ENCODE measurements around the gene OSTM1. TPM values are rescaled to one million over a fixed set of nuclear protein-coding genes. Genes with fewer than 3 reads are reported as not detected.
"Not testable (repeated sequence)": the region's sequence is repeated elsewhere in the genome, so short reads cannot be mapped to it uniquely, and the experiment has no call there.

Gene OSTM1
- total RNA-seq, 2 experiments from 2014 or later: 16.3 to 20.9 TPM

- Mint-ChIP-seq H3K9me3 (no peaks in the 10 kb centered on the region), H3K27ac (no peak overlapping the region), H3K4me1 (ENCODE audit: low read depth) (no peaks in the 10 kb centered on the region), H3K27me3 (no peaks in the 10 kb centered on the region), H3K4me3 (no peak overlapping the region), H3K36me3 (ENCODE audit: low read depth) (no peaks in the 10 kb centered on the region)
- no peak for DNase-seq
- H3K4me1 ChIP-seq (ENCODE audit: insufficient read depth, low read length): no peaks in the 10 kb centered on the region
- H3K27me3 ChIP-seq (ENCODE audit: control insufficient read depth in 1 of 2, insufficient read depth in 2 of 2, low read length in 2 of 2): no peaks in the 10 kb centered on the region
- no peaks in the 10 kb centered on the region for H3K36me3 ChIP-seq (ENCODE audit: insufficient read depth, low read length)
- no peaks in the 10 kb centered on the region for H3K9me3 ChIP-seq (ENCODE audit: control insufficient read depth in 1 of 2, insufficient read depth in 1 of 2, low read length in 2 of 2)
- no peak overlapping the region for H3K4me3 ChIP-seq (ENCODE audit: low read length)
- POLR2A ChIA-PET: no interaction called here
- H3K27ac ChIP-seq (ENCODE audit: low read depth in 1 of 2, low read length in 2 of 2): no peak overlapping the region
- no peak for ATAC-seq (ENCODE audit: poor library complexity)
- intact Hi-C loops (cut with DNase I, micrococcal nuclease): no loop called here
- CTCF ChIA-PET: no interaction called here
- TF ChIP-seq CTCF (IDR thresholded peaks at IDR 0.05): no peak
These were observed 53.9 kb downstream of the OSTM1 start for GRCh38 chr6:108020472-108021116.

GRCh38 chr6:108016283-108016682 lies 58.3 kb downstream of the OSTM1 start:
- H3K4me1 Mint-ChIP-seq (ENCODE audit: low read depth); H3K27ac Mint-ChIP-seq; H3K4me1 ChIP-seq (ENCODE audit: insufficient read depth, low read length); DNase-seq; H3K9me3 ChIP-seq (ENCODE audit: control insufficient read depth in 1 of 2, insufficient read depth in 1 of 2, low read length in 2 of 2); H3K36me3 ChIP-seq (ENCODE audit: insufficient read depth, low read length); H3K4me3 Mint-ChIP-seq; H3K4me3 ChIP-seq (ENCODE audit: low read length); POLR2A ChIA-PET; H3K27me3 ChIP-seq (ENCODE audit: control insufficient read depth in 1 of 2, insufficient read depth in 2 of 2, low read length in 2 of 2); H3K27me3 Mint-ChIP-seq; H3K9me3 Mint-ChIP-seq; CTCF ChIA-PET; H3K36me3 Mint-ChIP-seq (ENCODE audit: low read depth); ATAC-seq (ENCODE audit: poor library complexity); intact Hi-C loops (cut with DNase I, micrococcal nuclease); H3K27ac ChIP-seq (ENCODE audit: low read depth in 1 of 2, low read length in 2 of 2): not testable (repeated sequence)

GRCh38 chr6:108013787-108014439 lies 60.6 kb downstream of the OSTM1 start:
- no peak overlapping the region for H3K27ac Mint-ChIP-seq
- Histone ChIP-seq H3K4me3 (ENCODE audit: low read length) (no peak overlapping the region), H3K27ac (ENCODE audit: low read depth in 1 of 2, low read length in 2 of 2) (no peak overlapping the region), H3K4me1 (ENCODE audit: insufficient read depth, low read length) (no peaks in the 10 kb centered on the region), H3K27me3 (ENCODE audit: control insufficient read depth in 1 of 2, insufficient read depth in 2 of 2, low read length in 2 of 2) (no peaks in the 10 kb centered on the region), H3K36me3 (ENCODE audit: insufficient read depth, low read length) (no peaks in the 10 kb centered on the region), H3K9me3 (ENCODE audit: control insufficient read depth in 1 of 2, insufficient read depth in 1 of 2, low read length in 2 of 2) (peaks cover 0 to under 1% of the 10 kb centered on the region in 2 experiments)
- H3K4me1 Mint-ChIP-seq (ENCODE audit: low read depth): no peaks in the 10 kb centered on the region
- DNase-seq (no peak), ATAC-seq (ENCODE audit: poor library complexity) (no peak)
- H3K27me3 Mint-ChIP-seq: peaks cover 6% of the 10 kb centered on the region
- POLR2A ChIA-PET: interaction anchor here (0.6 kb wide), 1 partner anchor 8 kb away, joined by 3 read pairs; no protein-coding TSS in a partner anchor
- H3K4me3 Mint-ChIP-seq: no peak overlapping the region
- peaks cover 14% of the 10 kb centered on the region for H3K9me3 Mint-ChIP-seq
- no peak for TF ChIP-seq CTCF (IDR thresholded peaks at IDR 0.05)
- peaks cover 11% of the 10 kb centered on the region for H3K36me3 Mint-ChIP-seq (ENCODE audit: low read depth)
- intact Hi-C loops (cut with DNase I, micrococcal nuclease): no loop called here
- CTCF ChIA-PET: no interaction called here

All from CD4-positive, alpha-beta T cell (primary cell).